NCI-H1092 (cell line): ENCODE results near the gene METTL2A.
"Not testable (repeated sequence)": the region's sequence is repeated elsewhere in the genome, so short reads cannot be mapped to it uniquely, and the experiment has no call there.

Source experiments
- DNase-seq: peaks from one replicate; lab custom pipeline; 2025; lab: John Stamatoyannopoulos, UW

METTL2A gene

GRCh38 chr17:62423647-62424461 is at the start of gene METTL2A:
Gene METTL2A, plus strand, starts transcription at chr17:62423897. Its CDS starts 6 bp downstream, at chr17:62423903.
- DNase-seq: peak; percentile 85

GRCh38 chr17:62380253-62380652 is 43.4 kb upstream of the METTL2A start, which contains the start of gene EFCAB3:
Gene EFCAB3, plus strand, starts transcription at chr17:62380553. Its CDS starts 2,427 bp downstream, at chr17:62382980.
- DNase-seq: no peak

- no peak for DNase-seq
These were observed 42.1 kb upstream of the METTL2A start for GRCh38 chr17:62381561-62381960.

GRCh38 chr17:62388856-62389255 is 34.8 kb upstream of the METTL2A start:
- no peak for DNase-seq

GRCh38 chr17:62392908-62393307 is 30.8 kb upstream of the METTL2A start:
- no peak for DNase-seq

GRCh38 chr17:62398891-62399290 is 24.8 kb upstream of the METTL2A start:
- no peak for DNase-seq

GRCh38 chr17:62405451-62405850 is 18.2 kb upstream of the METTL2A start:
- DNase-seq: no peak

GRCh38 chr17:62413090-62413489 is 10.6 kb upstream of the METTL2A start:
- DNase-seq: not testable (repeated sequence)

GRCh38 chr17:62426214-62426613 is 2.5 kb downstream of the METTL2A start:
- DNase-seq: not testable (repeated sequence)

- DNase-seq: not testable (repeated sequence)
These were observed 11.6 kb downstream of the METTL2A start for GRCh38 chr17:62435251-62435650.

- DNase-seq: not testable (repeated sequence)
These were observed 17.5 kb downstream of the METTL2A start for GRCh38 chr17:62441181-62441580.

- DNase-seq: no peak
These were observed 20.4 kb downstream of the METTL2A start for GRCh38 chr17:62444063-62444462.

- DNase-seq: not testable (repeated sequence)
These were observed 22.1 kb downstream of the METTL2A start for GRCh38 chr17:62445791-62446190.

GRCh38 chr17:62452195-62452594 is 28.5 kb downstream of the METTL2A start:
- not testable (repeated sequence) for DNase-seq

GRCh38 chr17:62453041-62453440 is 29.3 kb downstream of the METTL2A start:
- DNase-seq: not testable (repeated sequence)

- not testable (repeated sequence) for DNase-seq
These were observed 30.0 kb downstream of the METTL2A start for GRCh38 chr17:62453656-62454055.

- not testable (repeated sequence) for DNase-seq
These were observed 30.4 kb downstream of the METTL2A start for GRCh38 chr17:62454111-62454510.

GRCh38 chr17:62456016-62456415 is 32.3 kb downstream of the METTL2A start:
- no peak for DNase-seq

GRCh38 chr17:62458483-62458882 is 34.8 kb downstream of the METTL2A start:
- not testable (repeated sequence) for DNase-seq

GRCh38 chr17:62464422-62464821 is 40.7 kb downstream of the METTL2A start:
- DNase-seq: not testable (repeated sequence)

- not testable (repeated sequence) for DNase-seq
These were observed 41.6 kb downstream of the METTL2A start for GRCh38 chr17:62465271-62465670.

GRCh38 chr17:62470666-62471379 is 47.1 kb downstream of the METTL2A start:
- DNase-seq: peak; percentile 27

- not testable (repeated sequence) for DNase-seq
These were observed 47.7 kb downstream of the METTL2A start for GRCh38 chr17:62471380-62471880.
